K562 (cell line): ENCODE results near the gene KNSTRN. TPM values are rescaled to one million over a fixed set of nuclear protein-coding genes. Genes with fewer than 3 reads are reported as not detected.
A peak's percentile ranks its signal among the peaks of the same experiment; 100 is the strongest.

Source experiments
- ATAC-seq: fragments of 200-7000 bp; cut with Tn5 transposase; 3 replicates; pipeline ENCODE4 v1.9.1; 2020; ENCODE audit warnings: moderate library complexity
- BruUV-seq: library from RNA; stranded (reverse); fragments of 400-500 nt; replicated peaks from 2 replicates; lab custom pipeline; 2021; lab: Mats Ljungman, UMichigan
- CTCF ChIA-PET: fragments of 300-600 bp; formaldehyde crosslinking; extraction: SDS; loops from one replicate; lab custom pipeline; 2021; ENCODE audit warnings: low intra/inter-chr PET ratio; lab: Yijun Ruan, JAX
- POLR2A ChIA-PET: fragments of 300-600, 350-650 bp; sonication (Branson Sonifier 250); formaldehyde crosslinking; extraction: SDS; loops from one replicate; lab custom pipeline; 2021; ENCODE audit warnings: antibody characterized with exemption, inconsistent platforms; lab: Yijun Ruan, JAX
- DNase-seq, 4 experiments: peaks; one replicate each; pipeline versions ENCODE4 v3.0.0 to v3.0.0-alpha.2; 2011 to 2018; ENCODE audit warnings: low spot score in 3 of 4, mixed read lengths in 3 of 4; ENCODE audit errors: extremely low read depth in 1 of 4
- FAIRE-seq: peaks from 2 replicates; lab custom pipeline; 2011; peaks lifted over from hg19 to GRCh38; lab: Jason Lieb, UNC
- H2AFZ ChIP-seq: 2 replicates; pipeline ENCODE4 v1.6.0; 2011; ENCODE audit warnings: low read depth, low read length, control low read depth, inconsistent platforms
- H3K27ac ChIP-seq: fragments of 200-600 bp; 3 replicates; pipeline ENCODE4 v1.8.0; 2011; ENCODE audit warnings: low read depth, mild to moderate bottlenecking, control low read depth, inconsistent platforms, low read length, moderate library complexity, mixed read lengths; ENCODE audit errors: extremely low read depth
- H3K27me3 ChIP-seq, 2 experiments: fragments of 300-600 bp in 1 of 2; 2 replicates in 1 of 2; 3 replicates in 1 of 2; pipeline versions ENCODE4 v1.6.0 to v1.8.0; 2011; ENCODE audit warnings: inconsistent platforms in 2 of 2, low read length in 2 of 2, mild to moderate bottlenecking in 1 of 2, mixed read lengths in 1 of 2, moderate library complexity in 1 of 2; ENCODE audit not compliant: control insufficient read depth in 2 of 2, insufficient read depth in 2 of 2
- H3K36me3 ChIP-seq: fragments of 300-600 bp; 3 replicates; pipeline ENCODE4 v1.8.0; 2011; ENCODE audit warnings: mild to moderate bottlenecking, low read length, inconsistent platforms; ENCODE audit not compliant: control insufficient read depth, insufficient read depth
- H3K4me1 ChIP-seq, 2 experiments: fragments of 200-600 bp in 1 of 2; replicated peaks in 1 of 2; 2 replicates in 1 of 2; 3 replicates in 1 of 2; pipeline versions ENCODE4 v1.5.1 to v1.8.0; 2011; ENCODE audit warnings: inconsistent platforms in 2 of 2, low read length in 2 of 2, mild to moderate bottlenecking in 1 of 2, mixed read lengths in 1 of 2, moderate library complexity in 1 of 2; ENCODE audit not compliant: control insufficient read depth in 2 of 2, insufficient read depth in 2 of 2
- H3K4me2 ChIP-seq: 2 replicates; pipeline ENCODE4 v1.6.1; 2011; ENCODE audit warnings: low read length, control low read depth, inconsistent platforms, mixed read lengths; ENCODE audit not compliant: insufficient read depth
- H3K4me3 ChIP-seq: fragments of 200-600 bp; sonication (generic), shearing (Covaris generic); 2 replicates; pipeline ENCODE4 v1.5.1; 2016; ENCODE audit warnings: control low read depth, inconsistent platforms
- H3K79me2 ChIP-seq: fragments of 200-600 bp; 3 replicates; pipeline ENCODE4 v1.8.0; 2011; ENCODE audit warnings: low read length, inconsistent platforms; ENCODE audit not compliant: control insufficient read depth, insufficient read depth
- H3K9ac ChIP-seq, 2 experiments: 2 replicates each; pipeline versions ENCODE4 v1.6.0 to v1.6.1; 2011; ENCODE audit warnings: low read depth in 2 of 2, low read length in 2 of 2, control low read depth in 1 of 2, inconsistent platforms in 1 of 2, mild to moderate bottlenecking in 1 of 2, mixed read lengths in 1 of 2; ENCODE audit not compliant: insufficient read depth in 1 of 2
- H3K9me1 ChIP-seq: one replicate; pipeline ENCODE4 v1.6.0; 2011; ENCODE audit warnings: inconsistent platforms, mild to moderate bottlenecking, low read length, moderate library complexity; ENCODE audit not compliant: control insufficient read depth, insufficient read depth
- H3K9me3 ChIP-seq: replicated peaks from 2 replicates; pipeline ENCODE4 v1.5.1; 2011; ENCODE audit warnings: low read depth, low read length, inconsistent platforms; ENCODE audit not compliant: control insufficient read depth, insufficient read depth
- H4K20me1 ChIP-seq: replicated peaks from 2 replicates; pipeline ENCODE4 v1.6.1; 2011; ENCODE audit warnings: low read length, inconsistent platforms, mixed read lengths; ENCODE audit not compliant: control insufficient read depth, insufficient read depth
- ATF7 ChIP-seq: fragments of 450-650 bp; IDR thresholded peaks from 2 replicates; pipeline ENCODE4 v1.7.1; 2014; ENCODE audit warnings: mild to moderate bottlenecking, moderate library complexity
- CEBPB ChIP-seq: fragments of 450-650 bp; IDR thresholded peaks from 2 replicates; pipeline ENCODE4 v1.6.1; 2016; ENCODE audit warnings: missing genetic modification characterization, missing compliant biosample characterization
- FOXP4 ChIP-seq: sonication (generic); formaldehyde crosslinking; IDR thresholded peaks from 2 replicates; pipeline ENCODE4 v1.8.0; 2022; ENCODE audit warnings: mild to moderate bottlenecking, missing genetic modification reagents, borderline replicate concordance
- HDAC3 ChIP-seq: fragments of 450-650 bp; IDR thresholded peaks from 2 replicates; pipeline ENCODE4 v1.6.1; 2018; ENCODE audit warnings: borderline replicate concordance, mild to moderate bottlenecking, moderate library complexity; ENCODE audit not compliant: partially characterized antibody
- HNRNPL ChIP-seq: fragments of 200-400 bp; formaldehyde crosslinking; IDR thresholded peaks from 2 replicates; pipeline ENCODE4 v1.6.1; 2017; ENCODE audit warnings: low read depth, mild to moderate bottlenecking, low read length
- KLF10 ChIP-seq: fragments of 250-450 bp; sonication (Bioruptor Pico); IDR thresholded peaks from 2 replicates; pipeline ENCODE4 v1.6.1; 2021; ENCODE audit warnings: matching md5 sums
- MED1 ChIP-seq: sonication (generic); formaldehyde crosslinking; IDR thresholded peaks from 2 replicates; pipeline ENCODE4 v1.8.1; 2023; ENCODE audit warnings: missing genetic modification reagents, borderline replicate concordance
- NFYB ChIP-seq: IDR thresholded peaks from 2 replicates; pipeline ENCODE4 v1.6.1; 2011; ENCODE audit warnings: mild to moderate bottlenecking, moderate library complexity; ENCODE audit not compliant: insufficient read length; ENCODE audit errors: extremely low read depth
- POLR3A ChIP-seq: IDR thresholded peaks from 2 replicates; pipeline ENCODE4 v1.6.1; 2011; ENCODE audit warnings: borderline replicate concordance, mild to moderate bottlenecking, moderate library complexity; ENCODE audit not compliant: insufficient read length, insufficient read depth; ENCODE audit errors: extremely low read depth
- SMARCB1 ChIP-seq: IDR thresholded peaks from 2 replicates; pipeline ENCODE4 v1.6.1; 2011; ENCODE audit warnings: improper control_type of control experiment, low read depth; ENCODE audit not compliant: insufficient read length
- SNRNP70 ChIP-seq: fragments of 200-400 bp; formaldehyde crosslinking; optimal IDR thresholded peaks from 2 replicates; pipeline ENCODE3; 2017; ENCODE audit warnings: low read depth, low read length
- ZNF197 ChIP-seq: fragments of 200-800 bp; sonication (Bioruptor generic); IDR thresholded peaks from 2 replicates; pipeline ENCODE4 v1.6.1; 2016; ENCODE audit warnings: low read depth, missing genetic modification characterization, missing compliant biosample characterization
- ZNF263 ChIP-seq: sonication (generic); formaldehyde crosslinking; IDR thresholded peaks from 2 replicates; pipeline ENCODE4 v1.8.0; 2022; ENCODE audit warnings: mild to moderate bottlenecking, missing genetic modification reagents, borderline replicate concordance
- ZNF316 ChIP-seq: fragments of 450-650 bp; IDR thresholded peaks from 2 replicates; pipeline ENCODE4 v1.6.1; 2016
- ZNF696 ChIP-seq: fragments of 250-450 bp; sonication (Bioruptor Pico); conservative IDR thresholded peaks from 2 replicates; pipeline ENCODE4 v1.4.0; 2020; ENCODE audit warnings: mild to moderate bottlenecking, moderate library complexity
- ZNF740 ChIP-seq, 3 experiments: fragments of 200-800 bp in 1 of 3; sonication (Bioruptor generic) in 1 of 3; sonication (generic) in 1 of 3; formaldehyde crosslinking in 1 of 3; IDR thresholded peaks; 2 replicates each; pipeline versions ENCODE4 v1.6.1 to v1.8.0; 2016 to 2022; ENCODE audit warnings: mild to moderate bottlenecking in 2 of 3, missing compliant biosample characterization in 2 of 3, missing genetic modification characterization in 2 of 3, missing genetic modification reagents in 1 of 3
- ZNF766 ChIP-seq: fragments of 200-800 bp; sonication (Bioruptor generic); conservative IDR thresholded peaks from 2 replicates; pipeline ENCODE4 v1.6.1; 2016; ENCODE audit warnings: missing genetic modification characterization, missing compliant biosample characterization
- ZNF79 ChIP-seq: fragments of 250-450 bp; sonication (Bioruptor Pico); IDR thresholded peaks from 2 replicates; pipeline ENCODE4 v1.4.0; 2020; ENCODE audit warnings: low read depth, mild to moderate bottlenecking, moderate library complexity
- WGBS: fragments of 100-300 bp; shearing (Covaris generic); methylation state at CpG from one replicate; pipeline ENCODE4 v1.1.6; 2016; ENCODE audit warnings: low coverage, mixed read lengths; ENCODE audit not compliant: insufficient coverage; ENCODE audit errors: missing lambda C conversion rate; 5-methylcytosine and 5-hydroxymethylcytosine counted together
- in situ Hi-C: fragments of 300-500 bp; cut with MboI; formaldehyde crosslinking; loops from 4 replicates; pipeline ENCODE4 v1.15.0; 2018; ENCODE audit warnings: inconsistent platforms, mixed read lengths
- intact Hi-C: fragments of 100-400 bp; cut with micrococcal nuclease; formaldehyde crosslinking; loops from 2 replicates; pipeline ENCODE4 v1.14.2; 2022
- polyA plus RNA-seq, 8 experiments: library from polyadenylated mRNA; depleted of rRNA in 4 of 8; stranded (reverse) in 5 of 8; unstranded in 3 of 8; fragments of >200 nt; fragmentation: Nextera tagmentation in 2 of 8; fragmentation: Illumina TruSeq in 1 of 8; extraction: Ambion mirVana in 2 of 8; extraction: Trizol in 1 of 8; gene quantifications; 2 replicates each; pipeline versions ENCODE4 v1.2.1 to v1.2.3, GENCODE V29; 2011 to 2014; ENCODE audit warnings: inconsistent platforms in 1 of 8, missing spikeins in 1 of 8
- total RNA-seq, 7 experiments: library from RNA; depleted of rRNA in 6 of 7; stranded (reverse); fragments of >200 nt in 6 of 7; fragmentation: Illumina TruSeq in 2 of 7; extraction: Trizol in 2 of 7; gene quantifications; 2 replicates each; pipeline versions ENCODE4 v1.2.1 to v1.2.3, GENCODE V29; 2011 to 2021; ENCODE audit warnings: low replicate concordance in 1 of 7

The KNSTRN gene
- total and polyA plus RNA-seq, 9 of the 15 experiments (the other 6 are each of a cell fraction or from before 2014, with no cell fraction given), result 48.7 to 88.2 (median 66.3) TPM

- peak overlapping the region; percentile 61; the same call in 2 of the 3 replicates for H3K27ac ChIP-seq
- ChIA-PET POLR2A (interaction anchor here (1.1 kb wide), 1 partner anchor 109 kb away, joined by 4 read pairs; no protein-coding TSS in a partner anchor), CTCF (no interaction called here)
- no peaks in the 10 kb centered on the region for H3K79me2 ChIP-seq
- FAIRE-seq (peak; percentile 76), DNase-seq (peak in 2 of 4 experiments; percentile 43 to 63), ATAC-seq (peak; percentile 23)
- H3K9me3 ChIP-seq, result no peaks in the 10 kb centered on the region
- H3K9me1 ChIP-seq, result no peaks in the 10 kb centered on the region
- no peaks in the 10 kb centered on the region for H3K27me3 ChIP-seq
- peak overlapping the region; percentile 28 to 81; a peak in 3 of 4 replicates for H3K9ac ChIP-seq
- H3K36me3 ChIP-seq, result peaks cover 2% of the 10 kb centered on the region; the same call in 2 of the 3 replicates
- peaks cover 50 to 64% of the 10 kb centered on the region in 2 experiments for H3K4me1 ChIP-seq
- in situ Hi-C loops (no loop called here), intact Hi-C loops (no loop called here)
- H2AFZ ChIP-seq, result peak overlapping the region; percentile 69
- no peak overlapping the region for H3K4me3 ChIP-seq
- H3K4me2 ChIP-seq, result peak overlapping the region; percentile 36
- WGBS, result 38% methylated on average over 12 of the region's 12 CpGs
- peaks cover 6% of the 10 kb centered on the region; the same call in 1 of the 2 replicates for H4K20me1 ChIP-seq
- TSS peak; percentile 46 for BruUV-seq
- TF ChIP-seq HDAC3, result no peak
- TF ChIP-seq CEBPB (tag), result no peak
- TF ChIP-seq MED1 (CRISPR knock-in tag), result no peak
- no peak for TF ChIP-seq SMARCB1
- no peak for TF ChIP-seq ZNF197 (CRISPR knock-in tag)
- TF ChIP-seq ZNF263 (CRISPR knock-in tag), result no peak
- TF ChIP-seq ZNF696 (CRISPR knock-in tag), result no peak
- no peak for TF ChIP-seq ZNF740 (CRISPR knock-in tag; IDR thresholded peaks at IDR 0.05)
- no peak for TF ChIP-seq ZNF740 (tag; IDR thresholded peaks at IDR 0.05)
- TF ChIP-seq ZNF79 (CRISPR knock-in tag), result no peak
- TF ChIP-seq SNRNP70, result no peak
- no peak for TF ChIP-seq FOXP4
- no peak for TF ChIP-seq HNRNPL
- TF ChIP-seq ZNF316, result no peak
- TF ChIP-seq ATF7, result peak; percentile 58; the same call in 1 of the 2 replicates
- no peak for TF ChIP-seq KLF10
- TF ChIP-seq NFYB, result no peak
- no peak for TF ChIP-seq POLR3A
- TF ChIP-seq ZNF766 (CRISPR knock-in tag), result peak; percentile 67; the same call in 1 of the 2 replicates
Measured at GRCh38 chr15:40333922-40334492, 48.5 kb upstream of the KNSTRN start.
